CD4-positive, alpha-beta T cell (primary cell): ENCODE measurements around the gene DNMT3A. TPM values are rescaled to one million over a fixed set of nuclear protein-coding genes. Genes with fewer than 3 reads are reported as not detected.

ENCODE experiments used
- ATAC-seq: fragments of 200-7000 bp; cut with Tn5 transposase; one replicate; pipeline ENCODE4 v1.10.0; 2022; ENCODE audit warnings: mild to moderate bottlenecking; ENCODE audit not compliant: poor library complexity
- CTCF ChIA-PET: fragments of 350-600 bp; sonication (Branson Sonifier 250); formaldehyde crosslinking; loops from one replicate; lab custom pipeline; 2021; ENCODE audit warnings: antibody characterized with exemption, inconsistent platforms; lab: Charles Lee
- POLR2A ChIA-PET: fragments of 350-600 bp; sonication (Branson Sonifier 250); formaldehyde crosslinking; loops from one replicate; lab custom pipeline; 2021; ENCODE audit warnings: antibody characterized with exemption, inconsistent platforms; lab: Charles Lee
- DNase-seq, 14 experiments: peaks; one replicate each; pipeline ENCODE4 v3.0.0-alpha.2; 2013 to 2020; ENCODE audit warnings: mixed read lengths in 2 of 14
- H3K27ac ChIP-seq, 2 donors: one replicate each; pipeline versions ENCODE4 v1.5.1 to v1.7.0; 2013; ENCODE audit warnings: low read length in 2 of 2, low read depth in 1 of 2, mild to moderate bottlenecking in 1 of 2
- H3K27me3 ChIP-seq, 2 experiments: 1 replicate in 1 of 2; 2 replicates in 1 of 2; pipeline versions ENCODE4 v1.6.1 to v1.7.0; 2013; ENCODE audit warnings: low read length in 2 of 2, control low read depth in 1 of 2, mild to moderate bottlenecking in 1 of 2, moderate library complexity in 1 of 2; ENCODE audit not compliant: insufficient read depth in 2 of 2, control insufficient read depth in 1 of 2
- H3K36me3 ChIP-seq: one replicate; pipeline ENCODE4 v1.6.1; 2013; ENCODE audit warnings: low read length, control low read depth; ENCODE audit not compliant: insufficient read depth
- H3K4me1 ChIP-seq: one replicate; pipeline ENCODE4 v1.6.1; 2013; ENCODE audit warnings: low read length, control low read depth; ENCODE audit not compliant: insufficient read depth
- H3K4me3 ChIP-seq: one replicate; pipeline ENCODE4 v1.5.1; 2013; ENCODE audit warnings: mild to moderate bottlenecking, low read length, moderate library complexity
- H3K9me3 ChIP-seq, 2 experiments: 1 replicate in 1 of 2; 2 replicates in 1 of 2; pipeline versions ENCODE4 v1.6.1 to v1.7.0; 2013; ENCODE audit warnings: low read length in 2 of 2, mild to moderate bottlenecking in 2 of 2, control low read depth in 1 of 2, moderate library complexity in 1 of 2; ENCODE audit not compliant: control insufficient read depth in 1 of 2, insufficient read depth in 1 of 2
- H3K27ac Mint-ChIP-seq: one replicate; pipeline ENCODE4 v1.8.0; 2020; ENCODE audit warnings: mixed read lengths
- H3K27me3 Mint-ChIP-seq: one replicate; pipeline ENCODE4 v1.8.0; 2021; ENCODE audit warnings: mixed read lengths
- H3K36me3 Mint-ChIP-seq: one replicate; pipeline ENCODE4 v1.8.0; 2021; ENCODE audit warnings: low read depth, mixed read lengths
- H3K4me1 Mint-ChIP-seq: one replicate; pipeline ENCODE4 v1.8.0; 2021; ENCODE audit warnings: low read depth, mixed read lengths
- H3K4me3 Mint-ChIP-seq: one replicate; pipeline ENCODE4 v1.8.0; 2020; ENCODE audit warnings: mild to moderate bottlenecking, mixed read lengths
- H3K9me3 Mint-ChIP-seq: one replicate; pipeline ENCODE4 v1.8.0; 2020; ENCODE audit warnings: mixed read lengths
- CTCF ChIP-seq: fragments of 200-600 bp; IDR thresholded peaks from one replicate; pipeline ENCODE4 v1.8.0; 2022; ENCODE audit warnings: antibody characterized with exemption, mild to moderate bottlenecking
- intact Hi-C, 2 experiments: fragments of 100-400 bp; cut with DNase I in 1 of 2; cut with micrococcal nuclease in 1 of 2; formaldehyde crosslinking; loops; one replicate each; pipeline versions ENCODE4 v1.15.1 to v1.9.0; 2023 to 2025; cut with DNase I, micrococcal nuclease
- total RNA-seq, 174 experiments: library from RNA in 2 of 174; stranded (reverse) in 2 of 174; gene quantifications; one replicate each; pipeline ENCODE4 v1.2.3 and lab custom pipeline; 2021 to 2026

The DNMT3A gene
- total RNA-seq, 2 experiments from 2014 or later: 57.1 to 62.1 TPM

DNA sequence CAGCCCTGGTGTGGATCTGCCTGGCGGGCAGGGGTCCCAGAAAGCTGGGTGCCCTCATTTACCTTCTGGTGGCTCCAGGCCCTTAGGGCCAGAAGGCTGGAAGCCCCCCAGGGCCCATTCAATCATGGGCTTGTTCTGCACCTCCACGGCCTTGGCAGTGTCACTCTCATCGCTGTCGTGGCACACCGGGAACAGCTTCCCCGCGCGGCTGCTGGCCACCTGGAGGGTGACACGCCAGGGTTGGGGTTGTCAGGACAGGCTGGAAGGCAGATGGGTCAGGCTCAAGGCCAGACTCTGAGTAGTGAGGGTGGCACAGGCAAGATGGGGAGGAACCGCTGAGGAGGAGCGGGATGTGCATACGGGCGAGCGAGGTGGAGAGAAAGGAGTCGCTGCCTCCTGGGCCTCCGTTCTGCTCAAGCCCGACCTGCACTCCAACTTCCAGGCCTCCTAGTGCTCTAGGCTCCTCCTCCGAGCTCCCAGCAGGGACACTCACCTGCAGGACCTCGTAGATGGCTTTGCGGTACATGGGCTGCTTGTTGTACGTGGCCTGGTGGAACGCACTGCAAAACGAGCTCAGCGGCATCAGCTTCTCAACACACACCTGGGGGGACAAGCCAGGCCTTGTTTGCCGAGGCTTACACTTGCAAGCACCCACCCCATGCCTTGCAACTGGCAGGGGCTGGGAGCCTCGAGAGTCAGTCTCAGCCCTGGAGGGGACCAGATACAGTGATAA, 95.0 kb downstream of the DNMT3A start:
- H3K4me3 Mint-ChIP-seq: no peak overlapping the region
- no peak for TF ChIP-seq CTCF
- CTCF ChIA-PET: no interaction called here
- Histone ChIP-seq H3K27ac (no peak overlapping the region), H3K36me3 (peaks cover 74% of the 10 kb centered on the region), H3K4me1 (peaks cover 23% of the 10 kb centered on the region), H3K4me3 (no peak overlapping the region), H3K9me3 (no peaks in the 10 kb centered on the region), H3K27me3 (no peaks in the 10 kb centered on the region)
- H3K9me3 Mint-ChIP-seq: no peaks in the 10 kb centered on the region
- H3K27me3 Mint-ChIP-seq: no peaks in the 10 kb centered on the region
- peaks cover 64% of the 10 kb centered on the region for H3K36me3 Mint-ChIP-seq
- no peak for ATAC-seq
- H3K27ac Mint-ChIP-seq: no peak overlapping the region
- H3K4me1 Mint-ChIP-seq: peaks cover 28% of the 10 kb centered on the region
- intact Hi-C loops: no loop called here
- POLR2A ChIA-PET: interaction anchor here (1.5 kb wide), 1 partner anchor 30 kb away, joined by 3 read pairs; no protein-coding TSS in a partner anchor
- no peak for DNase-seq

GRCh38 chr2:25246001-25246400, 95.7 kb downstream of the DNMT3A start:
- ATAC-seq (no peak), DNase-seq (no peak)
- POLR2A ChIA-PET: no interaction called here
- Histone ChIP-seq H3K4me3 (no peak overlapping the region), H3K9me3 (no peaks in the 10 kb centered on the region), H3K27me3 (no peaks in the 10 kb centered on the region), H3K4me1 (peaks cover 16% of the 10 kb centered on the region), H3K36me3 (peaks cover 82% of the 10 kb centered on the region), H3K27ac (no peak overlapping the region)
- H3K36me3 Mint-ChIP-seq: peaks cover 72% of the 10 kb centered on the region
- CTCF ChIA-PET: no interaction called here
- H3K4me3 Mint-ChIP-seq: no peak overlapping the region
- intact Hi-C loops: no loop called here
- H3K4me1 Mint-ChIP-seq: peaks cover 22% of the 10 kb centered on the region
- no peaks in the 10 kb centered on the region for H3K9me3 Mint-ChIP-seq
- H3K27me3 Mint-ChIP-seq: no peaks in the 10 kb centered on the region
- peak overlapping the region; percentile 30 for H3K27ac Mint-ChIP-seq
- TF ChIP-seq CTCF: no peak

DNA sequence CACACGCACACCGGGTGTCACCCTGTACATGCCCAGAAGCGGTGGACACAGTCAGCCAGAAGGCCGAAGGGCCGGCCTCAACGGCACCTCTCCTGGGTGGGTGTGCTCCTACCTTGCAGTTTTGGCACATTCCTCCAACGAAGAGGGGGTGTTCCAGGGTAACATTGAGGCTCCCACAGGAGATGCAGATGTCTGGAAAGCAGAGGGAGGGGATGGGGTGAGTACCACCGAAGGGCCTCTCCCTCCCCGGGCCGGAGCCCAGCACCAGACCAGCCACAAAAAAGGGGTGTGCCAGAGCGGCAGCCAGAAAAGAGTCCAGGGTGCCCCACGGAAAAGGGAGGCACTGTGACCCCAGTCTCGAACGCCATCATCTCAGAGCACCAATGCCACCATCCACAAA, 96.6 kb downstream of the DNMT3A start:
- H3K36me3 ChIP-seq: peaks cover 86% of the 10 kb centered on the region

More for the DNA sequence above, 96.6 kb downstream of the DNMT3A start:
- Mint-ChIP-seq H3K4me1 (peaks cover 13% of the 10 kb centered on the region), H3K4me3 (no peak overlapping the region), H3K27ac (no peak overlapping the region), H3K27me3 (no peaks in the 10 kb centered on the region), H3K9me3 (no peaks in the 10 kb centered on the region), H3K36me3 (peaks cover 80% of the 10 kb centered on the region)
- POLR2A ChIA-PET: no interaction called here
- no peak for TF ChIP-seq CTCF
- H3K27me3 ChIP-seq: no peaks in the 10 kb centered on the region
- intact Hi-C loops: no loop called here
- ATAC-seq: no peak
- H3K27ac ChIP-seq: peak overlapping the region in 1 of 2 donors; percentile 3
- H3K4me3 ChIP-seq: no peak overlapping the region
- CTCF ChIA-PET: no interaction called here
- H3K4me1 ChIP-seq: peaks cover 8% of the 10 kb centered on the region
- no peak for DNase-seq
- H3K9me3 ChIP-seq: no peaks in the 10 kb centered on the region
